ENCODE measurements around the gene STAB1. TPM values are rescaled to one million over a fixed set of nuclear protein-coding genes. Genes with fewer than 3 reads are reported as not detected.

Gene STAB1
- total and polyA plus RNA-seq, 12 donors: 30.8 to 1,593 (median 466) TPM

DNA sequence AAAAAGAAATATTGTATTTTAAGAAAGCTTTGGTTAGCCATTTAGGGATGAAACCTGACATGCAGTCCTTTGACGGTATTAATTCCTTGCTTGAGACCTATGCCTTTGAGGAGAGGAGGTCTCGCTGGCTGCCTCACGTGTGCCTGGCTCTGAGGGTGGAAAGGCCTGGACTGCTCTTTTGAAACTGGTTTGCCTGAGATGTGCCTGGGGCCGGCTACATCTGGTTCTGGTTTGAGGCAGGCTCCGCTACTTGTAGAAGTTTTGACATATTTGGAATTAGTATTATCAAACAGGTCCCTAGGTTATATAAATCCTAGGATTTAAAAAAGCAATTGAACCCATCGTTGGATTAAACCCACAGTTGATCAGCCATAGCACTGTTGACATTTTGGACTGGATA, 33.3 kb upstream of the STAB1 start:
- TF ChIP-seq POLR2A (IDR thresholded peaks at IDR 0.05): no peak
- TF ChIP-seq, protein P1, sequence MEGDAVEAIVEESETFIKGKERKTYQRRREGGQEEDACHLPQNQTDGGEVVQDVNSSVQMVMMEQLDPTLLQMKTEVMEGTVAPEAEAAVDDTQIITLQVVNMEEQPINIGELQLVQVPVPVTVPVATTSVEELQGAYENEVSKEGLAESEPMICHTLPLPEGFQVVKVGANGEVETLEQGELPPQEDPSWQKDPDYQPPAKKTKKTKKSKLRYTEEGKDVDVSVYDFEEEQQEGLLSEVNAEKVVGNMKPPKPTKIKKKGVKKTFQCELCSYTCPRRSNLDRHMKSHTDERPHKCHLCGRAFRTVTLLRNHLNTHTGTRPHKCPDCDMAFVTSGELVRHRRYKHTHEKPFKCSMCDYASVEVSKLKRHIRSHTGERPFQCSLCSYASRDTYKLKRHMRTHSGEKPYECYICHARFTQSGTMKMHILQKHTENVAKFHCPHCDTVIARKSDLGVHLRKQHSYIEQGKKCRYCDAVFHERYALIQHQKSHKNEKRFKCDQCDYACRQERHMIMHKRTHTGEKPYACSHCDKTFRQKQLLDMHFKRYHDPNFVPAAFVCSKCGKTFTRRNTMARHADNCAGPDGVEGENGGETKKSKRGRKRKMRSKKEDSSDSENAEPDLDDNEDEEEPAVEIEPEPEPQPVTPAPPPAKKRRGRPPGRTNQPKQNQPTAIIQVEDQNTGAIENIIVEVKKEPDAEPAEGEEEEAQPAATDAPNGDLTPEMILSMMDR (IDR thresholded peaks at IDR 0.05): no peak
- intact Hi-C loops (cut with DNase I): no loop called here
- Histone ChIP-seq H3K4me3 (no peak overlapping the region), H3K9me3 (replicated peaks in 1 of 3) (no peaks in the 10 kb centered on the region), H3K27ac (no peak overlapping the region), H3K36me3 (replicated peaks in 1 of 2) (peaks cover 0 to 60% of the 10 kb centered on the region in 2 donors), H3K27me3 (no peaks in the 10 kb centered on the region), H3K4me1 (replicated peaks in 1 of 2) (peaks cover under 1 to 25% of the 10 kb centered on the region in 2 donors)
- WGBS, 4 donors: 74 to 86% (median 78%) methylated on average over 6 of the region's 6 CpGs
- no peak for DNase-seq

DNA sequence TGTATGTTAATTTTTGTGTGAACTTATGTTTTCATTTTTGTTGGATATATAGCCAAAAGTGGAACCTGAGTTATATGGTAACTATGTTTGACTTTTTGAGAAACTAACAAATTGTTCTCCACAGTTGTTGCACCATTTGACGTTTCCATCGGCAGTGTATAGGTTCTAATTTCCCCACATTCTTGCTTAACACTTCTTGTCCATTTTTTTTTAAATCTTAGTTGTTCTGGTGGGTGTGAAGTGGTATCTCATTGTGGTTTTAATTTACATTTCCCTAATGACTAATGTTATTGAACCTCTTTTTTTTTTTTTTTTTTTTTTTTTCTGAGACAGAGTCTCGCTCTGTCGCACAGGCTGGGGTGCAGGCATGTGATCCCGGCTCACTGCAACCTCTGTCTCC, 31.7 kb upstream of the STAB1 start:
- Histone ChIP-seq H3K4me3 (no peak overlapping the region), H3K27ac (no peak overlapping the region), H3K27me3 (no peaks in the 10 kb centered on the region), H3K36me3 (replicated peaks in 1 of 2) (peaks cover 0 to 49% of the 10 kb centered on the region in 2 donors), H3K9me3 (replicated peaks in 1 of 3) (no peaks in the 10 kb centered on the region), H3K4me1 (replicated peaks in 1 of 2) (peaks cover 0 to 26% of the 10 kb centered on the region in 2 donors)
- no peak for DNase-seq
- no peak for TF ChIP-seq POLR2A (IDR thresholded peaks at IDR 0.05)
- TF ChIP-seq, protein P1 (IDR thresholded peaks at IDR 0.05): no peak
- intact Hi-C loops (cut with DNase I): no loop called here
- WGBS, 4 donors: 73 to 91% (median 90%) methylated on average over 5 of the region's 5 CpGs

DNA sequence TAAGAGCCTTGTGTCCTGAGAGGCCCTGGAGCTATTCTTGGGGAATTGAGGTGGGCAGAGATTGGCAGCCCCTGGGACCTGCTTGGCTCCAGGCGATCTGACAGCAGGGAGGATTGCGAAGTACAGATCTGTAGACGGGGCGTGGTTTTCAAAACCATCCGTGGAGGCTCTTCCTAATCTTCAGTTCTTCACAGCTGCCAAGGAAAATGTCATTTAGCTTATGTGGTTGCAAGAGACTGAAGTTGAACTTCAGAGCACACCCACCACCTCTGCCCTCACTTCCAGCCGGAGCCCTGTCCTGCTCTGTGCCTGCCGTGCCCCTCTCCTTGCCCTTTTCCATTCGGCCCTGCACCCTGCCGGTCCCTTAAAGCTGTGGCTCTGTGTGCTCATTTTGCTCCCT, 26.8 kb upstream of the STAB1 start:
- WGBS, 4 donors: 24 to 39% (median 37%) methylated on average over 9 of the region's 9 CpGs
- no peak for TF ChIP-seq POLR2A (IDR thresholded peaks at IDR 0.05)
- TF ChIP-seq, protein P1 (IDR thresholded peaks at IDR 0.05): no peak
- Histone ChIP-seq H3K4me3 (no peak overlapping the region), H3K27ac (peak overlapping the region in 2 of 5 donors; percentile 43 to 50), H3K4me1 (replicated peaks in 1 of 2) (peaks cover 0 to 49% of the 10 kb centered on the region in 2 donors), H3K27me3 (no peaks in the 10 kb centered on the region), H3K36me3 (replicated peaks in 1 of 2) (peaks cover 0 to 41% of the 10 kb centered on the region in 2 donors), H3K9me3 (replicated peaks in 1 of 3) (no peaks in the 10 kb centered on the region)
- DNase-seq: peak in 2 of 7 donors; percentile 39 to 42
- intact Hi-C loops (cut with DNase I): no loop called here

DNA sequence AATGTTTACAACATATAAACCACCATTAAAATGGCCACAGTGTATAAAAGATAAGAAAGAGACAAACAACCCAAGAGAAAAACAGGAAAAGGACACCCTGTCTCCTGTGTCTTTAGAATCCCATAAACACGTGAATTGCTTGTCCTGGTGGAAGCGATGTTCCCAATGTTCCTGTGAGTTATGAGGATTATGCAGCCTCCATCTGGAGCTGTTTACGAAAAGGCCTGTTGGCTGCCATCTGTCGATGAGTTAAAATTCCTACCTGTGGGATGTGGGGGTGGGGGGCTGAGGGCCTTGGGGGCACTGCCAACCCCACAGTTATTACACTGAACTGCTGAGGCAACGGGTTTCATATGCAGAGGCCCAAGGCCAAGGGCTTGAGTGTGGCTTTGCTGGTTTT, 26.1 kb upstream of the STAB1 start:
- Histone ChIP-seq H3K4me1 (replicated peaks in 1 of 2) (peaks cover 0 to 49% of the 10 kb centered on the region in 2 donors), H3K36me3 (replicated peaks in 1 of 2) (peaks cover 0 to 48% of the 10 kb centered on the region in 2 donors), H3K27me3 (no peaks in the 10 kb centered on the region), H3K9me3 (replicated peaks in 1 of 3) (no peaks in the 10 kb centered on the region), H3K4me3 (no peak overlapping the region), H3K27ac (peak overlapping the region in 1 of 5 donors; percentile 43)
- DNase-seq: no peak
- 36 to 57% (median 54%) methylated on average over 5 of the region's 5 CpGs for WGBS, 4 donors
- intact Hi-C loops (cut with DNase I): no loop called here
- TF ChIP-seq, protein P1 (IDR thresholded peaks at IDR 0.05): no peak
- no peak for TF ChIP-seq POLR2A (IDR thresholded peaks at IDR 0.05)
